ENCODE data around the gene RGS1.

GRCh38 chr1:192600275-192600674, 24.7 kb downstream of the RGS1 start:
- TF ChIP-seq CTCF (IDR thresholded peaks at IDR 0.05) (no peak), POLR2A (IDR thresholded peaks at IDR 0.05) (no peak), EP300 (IDR thresholded peaks at IDR 0.05) (no peak)
